KMS-11 (cell line): Measurements from ENCODE around the gene ME1.
"Not testable (repeated sequence)": the region's sequence is repeated elsewhere in the genome, so short reads cannot be mapped to it uniquely, and the experiment has no call there.

Experiments
- H2AFZ ChIP-seq: fragments of 200-600 bp; sonication (generic); 2 replicates; pipeline ENCODE4 v1.6.1; 2016; ENCODE audit warnings: antibody characterized with exemption, mixed run types, low read depth
- H3K27ac ChIP-seq: fragments of 200-600 bp; sonication (generic); 2 replicates; pipeline ENCODE4 v1.6.1; 2016; ENCODE audit warnings: mild to moderate bottlenecking, mixed run types
- H3K27me3 ChIP-seq: fragments of 200-600 bp; sonication (generic); 2 replicates; pipeline ENCODE4 v1.6.1; 2017; ENCODE audit warnings: mild to moderate bottlenecking, low read depth, mixed run types, moderate library complexity; ENCODE audit not compliant: insufficient read depth
- H3K36me3 ChIP-seq: fragments of 200-600 bp; sonication (generic); 2 replicates; pipeline ENCODE4 v1.6.1; 2017; ENCODE audit warnings: mild to moderate bottlenecking, mixed run types; ENCODE audit not compliant: insufficient read depth
- H3K4me1 ChIP-seq: fragments of 200-600 bp; sonication (generic); 2 replicates; pipeline ENCODE4 v1.6.1; 2016; ENCODE audit warnings: mild to moderate bottlenecking, low read depth, mixed run types; ENCODE audit not compliant: poor library complexity, severe bottlenecking
- H3K4me2 ChIP-seq: fragments of 200-600 bp; sonication (generic); 2 replicates; pipeline ENCODE4 v1.7.0; 2016; ENCODE audit warnings: mild to moderate bottlenecking, mixed run types
- H3K4me3 ChIP-seq: fragments of 200-600 bp; sonication (generic); IDR thresholded peaks from 2 replicates; pipeline ENCODE4 v1.6.1; 2017; ENCODE audit warnings: low read depth, low read length, mixed read lengths; ENCODE audit not compliant: insufficient read depth
- H3K79me2 ChIP-seq: fragments of 200-600 bp; sonication (generic); 2 replicates; pipeline ENCODE4 v1.6.1; 2016; ENCODE audit warnings: low read depth, mixed run types; ENCODE audit not compliant: insufficient read depth
- H3K9ac ChIP-seq: fragments of 200-600 bp; sonication (generic); 2 replicates; pipeline ENCODE4 v1.6.1; 2016; ENCODE audit warnings: mild to moderate bottlenecking, mixed run types
- H4K20me1 ChIP-seq: fragments of 200-600 bp; sonication (generic); 2 replicates; pipeline ENCODE4 v1.6.1; 2016; ENCODE audit warnings: mild to moderate bottlenecking, mixed run types; ENCODE audit not compliant: insufficient read depth
- TF ChIP-seq, protein P1 (sequence below): fragments of 200-600 bp; sonication (generic); conservative IDR thresholded peaks from 2 replicates; pipeline ENCODE4 v1.6.1; 2017; ENCODE audit warnings: low read depth, mild to moderate bottlenecking, antibody characterized with exemption, low read length, moderate library complexity, mixed read lengths

Gene ME1

DNA sequence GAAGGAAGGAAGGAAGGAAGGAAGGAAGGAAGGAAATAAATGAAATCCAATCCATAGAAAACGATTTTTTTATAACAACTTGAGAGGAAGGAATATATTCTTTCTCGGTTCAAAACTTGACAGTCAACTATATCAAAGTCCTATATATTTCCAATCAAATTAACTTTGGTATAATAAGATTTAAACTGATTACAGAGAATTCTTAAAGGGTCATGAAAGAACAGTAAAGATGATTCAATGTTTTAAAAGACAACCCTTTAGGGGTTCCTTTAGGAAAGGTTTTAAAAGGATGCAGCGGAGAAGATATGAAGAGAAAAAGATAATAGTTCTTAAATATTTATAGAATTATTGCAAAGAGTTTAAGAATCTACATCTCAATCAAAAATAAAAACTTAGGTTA is 61.2 kb downstream of the ME1 start:
- Histone ChIP-seq H3K4me2 (no peak overlapping the region), H2AFZ (no peak overlapping the region)
- TF ChIP-seq, protein P1, sequence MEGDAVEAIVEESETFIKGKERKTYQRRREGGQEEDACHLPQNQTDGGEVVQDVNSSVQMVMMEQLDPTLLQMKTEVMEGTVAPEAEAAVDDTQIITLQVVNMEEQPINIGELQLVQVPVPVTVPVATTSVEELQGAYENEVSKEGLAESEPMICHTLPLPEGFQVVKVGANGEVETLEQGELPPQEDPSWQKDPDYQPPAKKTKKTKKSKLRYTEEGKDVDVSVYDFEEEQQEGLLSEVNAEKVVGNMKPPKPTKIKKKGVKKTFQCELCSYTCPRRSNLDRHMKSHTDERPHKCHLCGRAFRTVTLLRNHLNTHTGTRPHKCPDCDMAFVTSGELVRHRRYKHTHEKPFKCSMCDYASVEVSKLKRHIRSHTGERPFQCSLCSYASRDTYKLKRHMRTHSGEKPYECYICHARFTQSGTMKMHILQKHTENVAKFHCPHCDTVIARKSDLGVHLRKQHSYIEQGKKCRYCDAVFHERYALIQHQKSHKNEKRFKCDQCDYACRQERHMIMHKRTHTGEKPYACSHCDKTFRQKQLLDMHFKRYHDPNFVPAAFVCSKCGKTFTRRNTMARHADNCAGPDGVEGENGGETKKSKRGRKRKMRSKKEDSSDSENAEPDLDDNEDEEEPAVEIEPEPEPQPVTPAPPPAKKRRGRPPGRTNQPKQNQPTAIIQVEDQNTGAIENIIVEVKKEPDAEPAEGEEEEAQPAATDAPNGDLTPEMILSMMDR, result no peak

DNA sequence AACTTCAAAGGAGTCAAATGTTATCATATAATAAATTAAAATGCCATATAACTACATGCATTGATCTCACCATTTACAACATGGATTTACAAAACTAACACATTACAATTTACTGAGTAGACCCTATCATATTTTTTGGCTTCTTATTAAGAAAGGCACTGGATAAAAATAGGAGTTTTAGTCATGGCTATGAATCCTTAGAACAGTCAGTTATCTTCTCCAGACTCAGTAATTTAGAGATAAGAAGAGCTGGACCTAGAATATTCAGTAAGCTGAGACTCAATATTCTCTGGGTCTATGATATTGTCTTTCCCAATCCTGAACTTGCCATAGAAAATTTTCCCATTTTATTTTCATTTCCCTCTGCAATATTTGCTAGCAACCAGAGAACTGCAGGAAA is 62.3 kb downstream of the ME1 start:
- Histone ChIP-seq H2AFZ (no peak overlapping the region), H3K4me3 (no peak overlapping the region), H3K27me3 (no peaks in the 10 kb centered on the region), H3K79me2 (no peaks in the 10 kb centered on the region), H3K4me1 (no peaks in the 10 kb centered on the region), H3K4me2 (no peak overlapping the region), H3K27ac (no peak overlapping the region), H3K36me3 (no peaks in the 10 kb centered on the region), H3K9ac (no peak overlapping the region), H4K20me1 (no peaks in the 10 kb centered on the region)
- TF ChIP-seq, protein P1, result no peak

More for the DNA sequence above, 61.2 kb downstream of the ME1 start:
- no peak overlapping the region for H3K27ac ChIP-seq
- no peak overlapping the region for H3K9ac ChIP-seq
- H3K27me3 ChIP-seq, result no peaks in the 10 kb centered on the region
- no peak overlapping the region for H3K4me3 ChIP-seq
- no peaks in the 10 kb centered on the region for H4K20me1 ChIP-seq
- no peaks in the 10 kb centered on the region for H3K36me3 ChIP-seq
- H3K4me1 ChIP-seq, result no peaks in the 10 kb centered on the region
- no peaks in the 10 kb centered on the region for H3K79me2 ChIP-seq

DNA sequence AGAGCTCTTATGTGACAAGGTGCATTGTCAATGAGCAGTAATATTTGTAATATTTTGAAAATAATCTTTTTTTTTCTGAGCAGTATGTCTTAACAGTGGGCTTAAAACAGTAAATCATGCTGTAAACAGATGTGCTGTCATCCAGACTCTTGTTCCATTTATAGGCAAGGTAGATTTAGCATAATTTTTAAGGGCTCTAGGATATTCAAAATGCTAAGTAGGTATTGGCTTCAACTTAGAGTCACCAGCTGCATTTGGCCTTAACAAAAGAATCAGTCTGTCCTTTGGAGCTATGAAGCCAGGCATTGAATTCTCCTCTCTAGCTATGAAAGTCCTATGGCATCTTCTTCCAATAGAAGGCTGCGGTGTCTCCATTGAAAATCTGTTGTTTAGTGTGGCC is 63.7 kb downstream of the ME1 start:
- Histone ChIP-seq H3K9ac (no peak overlapping the region), H2AFZ (no peak overlapping the region), H3K79me2 (no peaks in the 10 kb centered on the region), H3K4me2 (no peak overlapping the region), H3K36me3 (no peaks in the 10 kb centered on the region), H3K27ac (no peak overlapping the region), H3K27me3 (no peaks in the 10 kb centered on the region), H3K4me1 (no peaks in the 10 kb centered on the region), H4K20me1 (no peaks in the 10 kb centered on the region), H3K4me3 (no peak overlapping the region)
- TF ChIP-seq, protein P1, result no peak

DNA sequence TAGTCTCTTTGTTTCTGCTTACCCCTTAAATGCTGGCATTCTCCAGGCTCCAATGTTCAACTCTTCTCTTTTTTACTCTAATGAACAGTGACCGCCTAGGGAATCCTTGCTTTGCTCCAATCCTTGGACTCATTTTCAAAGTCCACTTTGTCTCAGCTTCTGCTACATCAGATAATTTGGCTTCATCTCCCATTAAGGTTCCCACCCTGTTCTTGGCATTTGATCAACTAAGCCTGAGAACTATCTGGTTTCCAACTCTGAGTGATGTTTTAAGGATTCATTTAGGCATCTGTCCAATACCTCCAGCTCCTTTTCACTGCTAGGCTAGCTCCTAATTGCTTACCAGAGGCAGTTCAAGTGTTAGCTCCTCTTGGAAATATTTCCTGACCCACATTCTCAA is 64.9 kb downstream of the ME1 start:
- Histone ChIP-seq H3K9ac (no peak overlapping the region), H2AFZ (no peak overlapping the region), H3K36me3 (no peaks in the 10 kb centered on the region), H3K4me2 (no peak overlapping the region), H4K20me1 (no peaks in the 10 kb centered on the region), H3K4me1 (no peaks in the 10 kb centered on the region), H3K27me3 (no peaks in the 10 kb centered on the region), H3K27ac (no peak overlapping the region), H3K79me2 (no peaks in the 10 kb centered on the region), H3K4me3 (no peak overlapping the region)
- TF ChIP-seq, protein P1, result no peak

DNA sequence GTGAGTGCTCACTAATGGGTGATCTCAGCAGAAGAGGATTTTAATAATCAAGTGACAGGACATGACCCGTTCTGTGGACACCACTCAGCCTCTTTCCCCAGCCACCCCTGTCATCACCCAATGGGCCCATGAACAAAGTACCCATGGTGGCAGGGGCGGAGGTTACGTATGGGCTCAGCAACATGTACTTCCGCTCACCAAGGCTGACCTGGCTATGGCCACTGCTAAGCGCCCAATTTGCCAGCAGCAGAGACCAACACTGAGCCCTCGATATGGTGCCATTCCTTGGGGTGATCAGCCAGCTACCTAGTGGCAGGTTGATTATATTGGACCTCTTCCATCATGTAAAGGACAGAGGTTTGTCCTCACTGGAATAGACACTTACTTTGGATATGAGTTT is 68.5 kb downstream of the ME1 start:
- not testable (repeated sequence) for H3K79me2 ChIP-seq, H3K4me1 ChIP-seq, H3K27ac ChIP-seq, H3K36me3 ChIP-seq, H3K9ac ChIP-seq, H4K20me1 ChIP-seq, H3K4me3 ChIP-seq, H3K4me2 ChIP-seq, H2AFZ ChIP-seq, H3K27me3 ChIP-seq
